Measurements from ENCODE around the gene XYLT1. TPM values are rescaled to one million over a fixed set of nuclear protein-coding genes. Genes with fewer than 3 reads are reported as not detected.

XYLT1 gene
- polyA plus RNA-seq, 1 donor from 2014 or later = 3.3 TPM

DNA sequence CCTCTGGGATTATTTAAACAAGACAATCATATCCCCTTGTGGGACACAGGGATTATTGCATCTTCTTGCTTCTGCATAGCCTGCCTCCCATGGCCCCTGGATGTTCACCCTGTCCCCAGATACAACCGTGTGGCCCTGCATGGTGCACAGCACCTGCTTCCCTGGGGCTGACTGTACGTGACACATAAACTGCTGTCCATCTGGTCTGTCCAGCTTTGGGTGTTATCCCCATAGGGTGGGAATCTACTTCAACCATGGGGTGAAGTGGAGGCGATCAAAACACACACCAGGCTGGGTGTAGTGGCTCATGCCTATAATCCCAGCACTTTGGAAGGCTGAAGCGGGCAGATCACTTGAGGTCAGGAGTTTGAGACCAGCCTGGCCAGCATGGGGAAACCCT lies 138.8 kb downstream of the XYLT1 start:
- no peaks in the 10 kb centered on the region for H3K36me3 ChIP-seq (ENCODE audit: insufficient read depth, low read length)
- TF ChIP-seq RAD21 (conservative IDR thresholded peaks at IDR 0.05) (no peak), SMC3 (conservative IDR thresholded peaks at IDR 0.05; ENCODE audit: poor library complexity) (no peak), MXI1 (conservative IDR thresholded peaks at IDR 0.05; ENCODE audit: poor library complexity, severe bottlenecking) (no peak), EZH2 (IDR thresholded peaks at IDR 0.05; ENCODE audit: borderline replicate concordance, insufficient read depth, low read length, poor library complexity, severe bottlenecking) (no peak), TAF1 (IDR thresholded peaks at IDR 0.05; ENCODE audit: low read depth) (no peak), EP300 (conservative IDR thresholded peaks at IDR 0.05; ENCODE audit: poor library complexity, severe bottlenecking) (no peak), POLR2AphosphoS5 (IDR thresholded peaks at IDR 0.05) (no peak)
- TF ChIP-seq, protein P1, sequence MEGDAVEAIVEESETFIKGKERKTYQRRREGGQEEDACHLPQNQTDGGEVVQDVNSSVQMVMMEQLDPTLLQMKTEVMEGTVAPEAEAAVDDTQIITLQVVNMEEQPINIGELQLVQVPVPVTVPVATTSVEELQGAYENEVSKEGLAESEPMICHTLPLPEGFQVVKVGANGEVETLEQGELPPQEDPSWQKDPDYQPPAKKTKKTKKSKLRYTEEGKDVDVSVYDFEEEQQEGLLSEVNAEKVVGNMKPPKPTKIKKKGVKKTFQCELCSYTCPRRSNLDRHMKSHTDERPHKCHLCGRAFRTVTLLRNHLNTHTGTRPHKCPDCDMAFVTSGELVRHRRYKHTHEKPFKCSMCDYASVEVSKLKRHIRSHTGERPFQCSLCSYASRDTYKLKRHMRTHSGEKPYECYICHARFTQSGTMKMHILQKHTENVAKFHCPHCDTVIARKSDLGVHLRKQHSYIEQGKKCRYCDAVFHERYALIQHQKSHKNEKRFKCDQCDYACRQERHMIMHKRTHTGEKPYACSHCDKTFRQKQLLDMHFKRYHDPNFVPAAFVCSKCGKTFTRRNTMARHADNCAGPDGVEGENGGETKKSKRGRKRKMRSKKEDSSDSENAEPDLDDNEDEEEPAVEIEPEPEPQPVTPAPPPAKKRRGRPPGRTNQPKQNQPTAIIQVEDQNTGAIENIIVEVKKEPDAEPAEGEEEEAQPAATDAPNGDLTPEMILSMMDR (IDR thresholded peaks at IDR 0.05; ENCODE audit: poor library complexity, severe bottlenecking) = no peak
- TF ChIP-seq, protein P2, sequence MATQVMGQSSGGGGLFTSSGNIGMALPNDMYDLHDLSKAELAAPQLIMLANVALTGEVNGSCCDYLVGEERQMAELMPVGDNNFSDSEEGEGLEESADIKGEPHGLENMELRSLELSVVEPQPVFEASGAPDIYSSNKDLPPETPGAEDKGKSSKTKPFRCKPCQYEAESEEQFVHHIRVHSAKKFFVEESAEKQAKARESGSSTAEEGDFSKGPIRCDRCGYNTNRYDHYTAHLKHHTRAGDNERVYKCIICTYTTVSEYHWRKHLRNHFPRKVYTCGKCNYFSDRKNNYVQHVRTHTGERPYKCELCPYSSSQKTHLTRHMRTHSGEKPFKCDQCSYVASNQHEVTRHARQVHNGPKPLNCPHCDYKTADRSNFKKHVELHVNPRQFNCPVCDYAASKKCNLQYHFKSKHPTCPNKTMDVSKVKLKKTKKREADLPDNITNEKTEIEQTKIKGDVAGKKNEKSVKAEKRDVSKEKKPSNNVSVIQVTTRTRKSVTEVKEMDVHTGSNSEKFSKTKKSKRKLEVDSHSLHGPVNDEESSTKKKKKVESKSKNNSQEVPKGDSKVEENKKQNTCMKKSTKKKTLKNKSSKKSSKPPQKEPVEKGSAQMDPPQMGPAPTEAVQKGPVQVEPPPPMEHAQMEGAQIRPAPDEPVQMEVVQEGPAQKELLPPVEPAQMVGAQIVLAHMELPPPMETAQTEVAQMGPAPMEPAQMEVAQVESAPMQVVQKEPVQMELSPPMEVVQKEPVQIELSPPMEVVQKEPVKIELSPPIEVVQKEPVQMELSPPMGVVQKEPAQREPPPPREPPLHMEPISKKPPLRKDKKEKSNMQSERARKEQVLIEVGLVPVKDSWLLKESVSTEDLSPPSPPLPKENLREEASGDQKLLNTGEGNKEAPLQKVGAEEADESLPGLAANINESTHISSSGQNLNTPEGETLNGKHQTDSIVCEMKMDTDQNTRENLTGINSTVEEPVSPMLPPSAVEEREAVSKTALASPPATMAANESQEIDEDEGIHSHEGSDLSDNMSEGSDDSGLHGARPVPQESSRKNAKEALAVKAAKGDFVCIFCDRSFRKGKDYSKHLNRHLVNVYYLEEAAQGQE (IDR thresholded peaks at IDR 0.05; ENCODE audit: borderline replicate concordance) = no peak
- no peak overlapping the region for H3K4me2 ChIP-seq (ENCODE audit: low read length)
- H3K9ac ChIP-seq (ENCODE audit: low read length) = no peak overlapping the region
- H3K4me3 ChIP-seq (ENCODE audit: low read length) = no peak overlapping the region
- H4K20me1 ChIP-seq (ENCODE audit: insufficient read depth) = no peaks in the 10 kb centered on the region
- no peaks in the 10 kb centered on the region for H3K27me3 ChIP-seq (ENCODE audit: insufficient read depth, low read depth, low read length)
- H3K9me2 ChIP-seq (ENCODE audit: insufficient read depth, low read length) = no peaks in the 10 kb centered on the region
- no peak overlapping the region for H2AFZ ChIP-seq (ENCODE audit: low read depth, low read length)
- no peak overlapping the region for H3K27ac ChIP-seq (ENCODE audit: low read length)
- H3F3A ChIP-seq (ENCODE audit: insufficient read depth, low read length, poor library complexity, severe bottlenecking) = no peaks in the 10 kb centered on the region
- peaks cover under 1% of the 10 kb centered on the region for H3K79me2 ChIP-seq (replicated peaks; ENCODE audit: insufficient read depth, low read length)
- H3K9me3 ChIP-seq (ENCODE audit: low read length) = no peaks in the 10 kb centered on the region

DNA sequence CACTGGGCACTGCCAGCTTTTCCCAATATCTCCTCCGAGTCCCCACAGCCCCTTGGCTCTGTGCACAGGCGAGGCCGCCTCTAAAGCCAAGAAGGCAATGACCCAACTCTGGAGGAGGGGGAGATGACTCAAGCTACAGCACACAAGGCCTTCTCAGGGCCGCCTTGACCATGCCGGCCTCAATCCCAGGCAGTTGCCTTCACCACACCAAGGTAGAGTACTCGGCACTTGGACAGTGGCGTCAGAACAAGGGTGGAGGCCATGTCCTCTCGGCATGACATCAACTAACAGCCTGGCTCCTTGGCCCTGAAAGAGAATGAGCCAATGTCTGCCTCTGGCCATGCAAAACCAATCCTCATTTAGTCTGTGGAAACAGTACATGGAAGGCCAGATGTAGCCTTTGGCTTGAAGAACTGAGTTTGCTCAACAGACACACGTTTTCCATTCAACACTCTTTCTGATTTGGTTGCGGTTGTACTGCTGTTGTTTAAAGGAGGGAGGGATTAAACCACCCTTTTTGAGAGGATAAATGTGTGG lies 139.6 kb downstream of the XYLT1 start:
- no peaks in the 10 kb centered on the region for H4K20me1 ChIP-seq (ENCODE audit: insufficient read depth)
- no peak overlapping the region for H3K4me2 ChIP-seq (ENCODE audit: low read length)
- no peak overlapping the region for H3K4me3 ChIP-seq (ENCODE audit: low read length)
- H2AFZ ChIP-seq (ENCODE audit: low read depth, low read length) = no peak overlapping the region
- no peaks in the 10 kb centered on the region for H3F3A ChIP-seq (ENCODE audit: insufficient read depth, low read length, poor library complexity, severe bottlenecking)
- no peaks in the 10 kb centered on the region for H3K36me3 ChIP-seq (ENCODE audit: insufficient read depth, low read length)
- no peak overlapping the region for H3K9ac ChIP-seq (ENCODE audit: low read length)
- H3K27me3 ChIP-seq (ENCODE audit: insufficient read depth, low read depth, low read length) = no peaks in the 10 kb centered on the region
- no peaks in the 10 kb centered on the region for H3K9me3 ChIP-seq (ENCODE audit: low read length)
- no peaks in the 10 kb centered on the region for H3K9me2 ChIP-seq (ENCODE audit: insufficient read depth, low read length)
- no peak for TF ChIP-seq EZH2 (IDR thresholded peaks at IDR 0.05; ENCODE audit: borderline replicate concordance, insufficient read depth, low read length, poor library complexity, severe bottlenecking)
- TF ChIP-seq, protein P2 (IDR thresholded peaks at IDR 0.05; ENCODE audit: borderline replicate concordance) = no peak
- peaks cover 4% of the 10 kb centered on the region for H3K79me2 ChIP-seq (replicated peaks; ENCODE audit: insufficient read depth, low read length)
- H3K27ac ChIP-seq (ENCODE audit: low read length) = no peak overlapping the region
